Measurements from ENCODE around the gene MX1. TPM values are rescaled to one million over a fixed set of nuclear protein-coding genes. Genes with fewer than 3 reads are reported as not detected.

The MX1 gene
- total RNA-seq, 1 experiment from 2014 or later = 2.0 TPM

GRCh38 chr21:41458559-41458958 is 32.5 kb downstream of the MX1 start:
- no peaks in the 10 kb centered on the region for H3K9me3 ChIP-seq (ENCODE audit: control insufficient read depth in 1 of 2, insufficient read depth in 1 of 2, low read depth in 1 of 2, low read length in 2 of 2)
- no peaks in the 10 kb centered on the region for H3K79me2 ChIP-seq (ENCODE audit: insufficient read depth, low read length)
- DNase-seq (ENCODE audit: low read depth, low spot score) = no peak
- H3K36me3 ChIP-seq (ENCODE audit: control insufficient read depth in 1 of 2, insufficient read depth in 2 of 2, low read length in 2 of 2) = no peaks in the 10 kb centered on the region
- H3K4me2 ChIP-seq (ENCODE audit: low read length) = no peak overlapping the region
- no peaks in the 10 kb centered on the region for H3K4me1 ChIP-seq (ENCODE audit: control insufficient read depth in 1 of 2, insufficient read depth in 2 of 2, low read length in 2 of 2)
- H3K27ac ChIP-seq (ENCODE audit: low read depth, low read length) = no peak overlapping the region
- no peak overlapping the region for H3K9ac ChIP-seq (ENCODE audit: low read length)
- intact Hi-C loops (cut with micrococcal nuclease) = no loop called here
- no peaks in the 10 kb centered on the region for H3K9me2 ChIP-seq (ENCODE audit: insufficient read depth)
- POLR2A ChIA-PET = no interaction called here
- RAD21 ChIA-PET (ENCODE audit: low non-redundant PET in 1 of 2, low total read pairs in 2 of 2, uncharacterized antibody in 2 of 2, unreplicated experiment in 2 of 2) = interaction anchor here in 1 of 2 experiments (1.2 kb wide), 1 partner anchor 175 kb away, joined by 3 read pairs; no protein-coding TSS in a partner anchor
- no peak for ATAC-seq
- TF ChIP-seq POLR2A (IDR thresholded peaks at IDR 0.05; ENCODE audit: borderline replicate concordance, extremely low read depth, insufficient read depth, insufficient read length) = no peak
- TF ChIP-seq ZBTB33 (IDR thresholded peaks at IDR 0.05; ENCODE audit: extremely low read depth, insufficient replicate concordance, low read length) = no peak
- no peak for TF ChIP-seq CTCF (IDR thresholded peaks at IDR 0.05 in 2 of 3, conservative IDR thresholded peaks at IDR 0.05 in 1 of 3; ENCODE audit: borderline replicate concordance in 1 of 3, insufficient read depth in 1 of 3, low read depth in 2 of 3, low read length in 2 of 3)
- TF ChIP-seq RAD21 (IDR thresholded peaks at IDR 0.05; ENCODE audit: low read depth) = no peak
- TF ChIP-seq CBX3 (IDR thresholded peaks at IDR 0.05; ENCODE audit: low read depth) = no peak
- TF ChIP-seq SP1 (IDR thresholded peaks at IDR 0.05; ENCODE audit: low read depth) = no peak
- TF ChIP-seq ATF3 (IDR thresholded peaks at IDR 0.05) = no peak
- no peak for TF ChIP-seq MAX (IDR thresholded peaks at IDR 0.05)
- TF ChIP-seq EZH2phosphoT487 (IDR thresholded peaks at IDR 0.05; ENCODE audit: borderline replicate concordance) = no peak
- no peak for TF ChIP-seq FOSL1 (IDR thresholded peaks at IDR 0.05; ENCODE audit: low read depth)
- no peak for TF ChIP-seq SRF (IDR thresholded peaks at IDR 0.05; ENCODE audit: low read depth)
- no peak for TF ChIP-seq POLR2AphosphoS5 (IDR thresholded peaks at IDR 0.05; ENCODE audit: low read depth, low read length)
- no peaks in the 10 kb centered on the region for H3K27me3 ChIP-seq (ENCODE audit: insufficient read depth, low read length)
- no peak overlapping the region for H2AFZ ChIP-seq (ENCODE audit: low read depth, low read length, poor library complexity, severe bottlenecking)
- CTCF ChIA-PET = interaction anchor here (2.5 kb wide), 1 partner anchor 175 kb away, joined by 55 read pairs; no protein-coding TSS in a partner anchor
- no peaks in the 10 kb centered on the region for H4K20me1 ChIP-seq (ENCODE audit: insufficient read depth)
- H3K4me3 ChIP-seq (replicated peaks in 1 of 2; ENCODE audit: low read depth in 1 of 2, low read length in 2 of 2) = no peak overlapping the region
- no TSS peak for BruUV-seq (replicated peaks)
